ENCODE measurements around the gene SOX18. TPM values are rescaled to one million over a fixed set of nuclear protein-coding genes. Genes with fewer than 3 reads are reported as not detected.
"Not testable (repeated sequence)": the region's sequence is repeated elsewhere in the genome, so short reads cannot be mapped to it uniquely, and the experiment has no call there.

Gene SOX18
- total RNA-seq = 1 to 10 TPM; 8.9 to 9.1 TPM
- long read RNA-seq, transcript SOX18-201 (2 exons, 1,864 nt) = major isoform, 18 of 34 reads
- long read RNA-seq, partial matches to known transcripts = 16 of 34 reads
- long read RNA-seq, other reads (novel, unspliced or antisense) = 0 of 34 reads

- intact Hi-C loops (cut with DNase I, micrococcal nuclease) = no loop called here
- DNase-seq (no peak), ATAC-seq (peak; percentile 34)
Measured at GRCh38 chr20:64049060-64049877, at the start of gene SOX18. Gene SOX18 (minus strand): TSS chr20:64049639. CDS start chr20:64049516, 123 bp downstream.

GRCh38 chr20:64098471-64099013 is 49.1 kb upstream of the SOX18 start:
- no peak for DNase-seq
- intact Hi-C loops (cut with DNase I, micrococcal nuclease) = no loop called here
- no peak for ATAC-seq

- no peak for DNase-seq
- intact Hi-C loops (cut with DNase I, micrococcal nuclease) = no loop called here
- no peak for ATAC-seq
Measured at GRCh38 chr20:64096535-64096934, 47.1 kb upstream of the SOX18 start.

GRCh38 chr20:64095927-64096326 is 46.5 kb upstream of the SOX18 start:
- no peak for ATAC-seq
- intact Hi-C loops (cut with DNase I, micrococcal nuclease) = no loop called here
- DNase-seq = no peak

GRCh38 chr20:64095455-64095854 is 46.0 kb upstream of the SOX18 start:
- DNase-seq (no peak), ATAC-seq (no peak)
- intact Hi-C loops (cut with DNase I, micrococcal nuclease) = no loop called here

GRCh38 chr20:64093013-64093503 is 43.6 kb upstream of the SOX18 start:
- DNase-seq (no peak), ATAC-seq (no peak)
- intact Hi-C loops (cut with DNase I, micrococcal nuclease) = no loop called here

GRCh38 chr20:64092258-64093012 is 43.0 kb upstream of the SOX18 start:
- DNase-seq (no peak), ATAC-seq (no peak)
- intact Hi-C loops (cut with DNase I, micrococcal nuclease) = no loop called here

GRCh38 chr20:64091770-64092169 is 42.3 kb upstream of the SOX18 start:
- ATAC-seq (no peak), DNase-seq (no peak)
- intact Hi-C loops (cut with DNase I, micrococcal nuclease) = no loop called here

- no peak for ATAC-seq
- intact Hi-C loops (cut with DNase I, micrococcal nuclease) = no loop called here
- no peak for DNase-seq
Measured at GRCh38 chr20:64091340-64091739, 41.9 kb upstream of the SOX18 start.

- ATAC-seq (no peak), DNase-seq (no peak)
- intact Hi-C loops (cut with DNase I, micrococcal nuclease) = no loop called here
Measured at GRCh38 chr20:64090165-64090564, 40.7 kb upstream of the SOX18 start.

- intact Hi-C loops (cut with DNase I, micrococcal nuclease); ATAC-seq; DNase-seq: not testable (repeated sequence)
Measured at GRCh38 chr20:64088586-64088985, 39.1 kb upstream of the SOX18 start.

- ATAC-seq; intact Hi-C loops (cut with DNase I, micrococcal nuclease); DNase-seq: not testable (repeated sequence)
Measured at GRCh38 chr20:64087226-64087825, 37.9 kb upstream of the SOX18 start.

- no peak for ATAC-seq
- DNase-seq = no peak
- intact Hi-C loops (cut with DNase I, micrococcal nuclease) = no loop called here
Measured at GRCh38 chr20:64086801-64087200, 37.4 kb upstream of the SOX18 start.

GRCh38 chr20:64084685-64085152 is 35.3 kb upstream of the SOX18 start:
- ATAC-seq (no peak), DNase-seq (no peak)
- intact Hi-C loops (cut with DNase I, micrococcal nuclease) = no loop called here

- intact Hi-C loops (cut with DNase I, micrococcal nuclease) = no loop called here
- DNase-seq = no peak
- ATAC-seq = no peak
Measured at GRCh38 chr20:64083804-64084684, 34.6 kb upstream of the SOX18 start, which contains the start of gene LKAAEAR1. Gene LKAAEAR1 (minus strand): TSS chr20:64084398. CDS start chr20:64084219, 179 bp downstream.

GRCh38 chr20:64083378-64083803 is 34.0 kb upstream of the SOX18 start:
- peak; percentile 54 for ATAC-seq
- peak in 1 of 2 donors; percentile 79 for DNase-seq

GRCh38 chr20:64082820-64083377 is 33.5 kb upstream of the SOX18 start:
- intact Hi-C loops (cut with DNase I, micrococcal nuclease) = no loop called here
- DNase-seq (no peak), ATAC-seq (no peak)

More at GRCh38 chr20:64083378-64083803, 34.0 kb upstream of the SOX18 start:
- intact Hi-C loops (cut with DNase I, micrococcal nuclease) = no loop called here

All from left colon (tissue), 2 donors.